GM21423 (cell line): ENCODE data around the gene NCAPG2.

ENCODE experiments used
- ATAC-seq: cut with Tn5 transposase; IDR thresholded peaks from one replicate; pipeline ENCODE4 v1.9.1; 2021; ENCODE audit warnings: mild to moderate bottlenecking, moderate library complexity; ENCODE audit not compliant: unreplicated experiment

Gene NCAPG2, protein sequence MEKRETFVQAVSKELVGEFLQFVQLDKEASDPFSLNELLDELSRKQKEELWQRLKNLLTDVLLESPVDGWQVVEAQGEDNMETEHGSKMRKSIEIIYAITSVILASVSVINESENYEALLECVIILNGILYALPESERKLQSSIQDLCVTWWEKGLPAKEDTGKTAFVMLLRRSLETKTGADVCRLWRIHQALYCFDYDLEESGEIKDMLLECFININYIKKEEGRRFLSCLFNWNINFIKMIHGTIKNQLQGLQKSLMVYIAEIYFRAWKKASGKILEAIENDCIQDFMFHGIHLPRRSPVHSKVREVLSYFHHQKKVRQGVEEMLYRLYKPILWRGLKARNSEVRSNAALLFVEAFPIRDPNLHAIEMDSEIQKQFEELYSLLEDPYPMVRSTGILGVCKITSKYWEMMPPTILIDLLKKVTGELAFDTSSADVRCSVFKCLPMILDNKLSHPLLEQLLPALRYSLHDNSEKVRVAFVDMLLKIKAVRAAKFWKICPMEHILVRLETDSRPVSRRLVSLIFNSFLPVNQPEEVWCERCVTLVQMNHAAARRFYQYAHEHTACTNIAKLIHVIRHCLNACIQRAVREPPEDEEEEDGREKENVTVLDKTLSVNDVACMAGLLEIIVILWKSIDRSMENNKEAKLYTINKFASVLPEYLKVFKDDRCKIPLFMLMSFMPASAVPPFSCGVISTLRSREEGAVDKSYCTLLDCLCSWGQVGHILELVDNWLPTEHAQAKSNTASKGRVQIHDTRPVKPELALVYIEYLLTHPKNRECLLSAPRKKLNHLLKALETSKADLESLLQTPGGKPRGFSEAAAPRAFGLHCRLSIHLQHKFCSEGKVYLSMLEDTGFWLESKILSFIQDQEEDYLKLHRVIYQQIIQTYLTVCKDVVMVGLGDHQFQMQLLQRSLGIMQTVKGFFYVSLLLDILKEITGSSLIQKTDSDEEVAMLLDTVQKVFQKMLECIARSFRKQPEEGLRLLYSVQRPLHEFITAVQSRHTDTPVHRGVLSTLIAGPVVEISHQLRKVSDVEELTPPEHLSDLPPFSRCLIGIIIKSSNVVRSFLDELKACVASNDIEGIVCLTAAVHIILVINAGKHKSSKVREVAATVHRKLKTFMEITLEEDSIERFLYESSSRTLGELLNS

DNA sequence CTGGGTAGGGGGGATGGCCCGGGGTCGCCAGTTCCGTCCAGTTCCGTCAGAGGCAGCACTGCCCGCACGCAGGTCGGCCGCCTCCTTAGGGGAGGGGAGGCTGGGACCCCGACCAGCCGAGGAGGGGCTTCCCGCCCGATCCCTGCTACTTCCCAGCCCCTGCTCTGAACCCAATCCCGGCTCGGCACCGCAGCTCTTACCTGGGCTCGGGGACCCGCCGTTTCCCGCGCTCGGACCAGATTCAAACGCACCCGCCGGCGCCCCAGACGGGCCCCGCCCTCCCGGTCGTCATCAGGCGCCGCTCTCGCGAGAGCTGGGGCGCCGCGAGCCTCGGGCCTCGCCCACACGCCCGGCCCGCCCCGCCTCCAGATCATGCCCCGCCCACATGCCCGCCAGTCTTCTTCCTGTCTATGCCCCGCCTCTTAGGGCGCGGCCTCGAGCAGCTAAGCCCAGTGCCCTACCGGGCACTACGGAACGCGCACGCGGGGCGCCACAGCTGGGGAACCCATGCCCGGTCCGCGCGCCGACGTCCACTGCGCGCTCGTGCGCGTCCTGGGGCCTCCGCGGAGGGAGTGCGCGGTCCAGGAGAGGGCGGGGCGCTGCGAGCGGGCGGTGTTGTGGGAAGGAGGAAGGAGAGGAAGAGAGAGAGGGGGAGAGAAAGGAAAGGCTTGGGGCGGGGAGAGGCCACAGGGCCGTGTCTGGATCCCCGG, at the start of gene NCAPG2:
TSS of gene NCAPG2 (minus strand) at position 281 of the 710 bp plus-strand sequence. CDS start 2,905 bp downstream, outside the sequence.
- peak; percentile 97 for ATAC-seq

DNA sequence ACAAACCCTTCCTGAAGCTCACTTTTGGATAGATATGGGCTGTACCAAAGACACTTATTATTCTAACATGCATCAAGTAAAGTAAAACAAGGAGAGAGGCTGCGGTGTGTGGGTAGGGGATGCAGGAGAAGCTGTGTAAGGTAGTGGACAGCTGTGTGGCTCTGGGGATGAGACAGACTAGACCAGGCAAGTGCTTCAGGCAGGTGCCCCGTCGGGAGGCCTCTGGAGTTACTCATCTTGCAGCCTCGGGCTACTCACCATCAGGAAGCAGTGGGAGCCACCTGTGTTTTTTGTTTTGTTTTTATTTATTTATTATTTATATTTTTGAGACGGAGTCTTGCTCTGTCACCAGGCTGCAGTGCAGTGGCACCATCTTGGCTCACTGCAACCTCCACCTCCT, 49.3 kb upstream of the NCAPG2 start:
- ATAC-seq: no peak

DNA sequence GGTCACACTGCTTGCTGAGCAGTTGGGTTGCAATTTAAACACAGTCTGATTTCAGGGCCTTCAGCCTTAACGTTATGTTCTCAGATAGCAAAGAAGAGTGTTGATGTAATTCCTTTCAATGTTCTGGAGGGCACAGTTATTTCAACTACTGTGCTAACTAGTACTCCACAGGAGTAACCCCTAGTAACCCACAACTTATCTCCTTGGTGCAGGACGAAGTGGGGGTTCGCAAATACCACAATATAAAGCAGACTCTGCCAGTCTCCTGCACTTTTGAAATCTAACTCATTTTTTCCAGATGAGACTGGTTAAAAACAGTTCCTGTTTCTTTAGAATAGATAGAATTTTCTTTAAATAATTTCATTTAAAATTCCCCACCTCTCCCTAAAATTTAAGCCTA, 47.1 kb upstream of the NCAPG2 start:
- no peak for ATAC-seq

GRCh38 chr7:158751199-158751598, 46.6 kb upstream of the NCAPG2 start:
- no peak for ATAC-seq

DNA sequence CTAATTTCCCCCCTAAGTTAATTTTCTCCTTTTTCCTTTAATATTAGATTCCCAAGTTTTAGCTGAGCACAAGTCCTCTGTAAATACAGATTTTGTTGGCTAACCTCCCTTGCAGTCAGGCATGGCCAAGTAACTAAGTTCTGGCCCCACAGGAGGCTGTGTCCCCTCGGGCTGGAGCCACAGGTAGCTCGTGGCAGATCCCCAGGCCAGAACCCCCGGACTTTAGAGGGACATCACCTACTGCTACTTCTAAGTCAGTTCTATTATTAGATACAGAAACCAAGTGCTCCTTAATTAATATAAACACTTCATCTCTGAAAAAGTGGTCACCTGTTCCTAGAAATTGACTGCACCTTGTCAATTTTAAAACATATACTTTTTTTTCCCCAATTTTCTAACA, 46.1 kb upstream of the NCAPG2 start:
- no peak for ATAC-seq

DNA sequence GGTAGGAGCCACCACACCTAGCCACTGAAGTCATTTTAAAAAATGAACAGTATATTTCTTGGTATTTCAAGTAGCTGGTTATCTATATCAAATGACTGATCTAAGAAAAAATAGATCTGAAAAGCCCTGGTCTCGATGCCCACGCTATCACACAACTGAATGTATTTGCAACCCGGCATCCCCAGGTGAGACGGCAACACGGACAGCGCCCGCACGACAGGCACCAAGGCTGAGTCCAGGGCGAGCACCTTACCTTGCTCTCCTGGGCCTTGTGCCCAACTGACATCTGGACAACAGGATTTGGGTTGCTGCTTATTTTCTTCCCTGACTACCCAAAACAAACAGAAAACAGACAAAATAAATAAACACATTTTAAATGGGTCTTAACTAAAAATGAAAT, 44.8 kb upstream of the NCAPG2 start:
- ATAC-seq: no peak

GRCh38 chr7:158748335-158748734, 43.7 kb upstream of the NCAPG2 start:
- no peak for ATAC-seq

DNA sequence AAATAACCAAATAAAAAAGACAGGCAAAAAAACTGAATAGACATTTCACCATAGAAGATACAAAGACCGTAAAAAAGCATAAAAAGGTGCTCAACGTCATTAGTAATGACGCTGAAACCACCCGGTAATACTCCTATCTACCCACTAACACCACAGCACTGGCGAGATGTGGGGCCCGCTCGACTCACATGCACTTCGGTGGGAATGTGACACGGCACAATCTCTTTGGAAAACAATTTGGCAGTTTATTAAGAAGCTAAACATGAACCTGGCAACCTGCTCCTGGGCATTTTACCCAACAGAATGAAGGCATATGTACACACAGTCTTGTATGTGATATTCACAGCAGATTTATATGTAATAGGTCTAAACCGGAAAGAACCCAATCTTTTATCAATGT, 42.8 kb upstream of the NCAPG2 start:
- no peak for ATAC-seq

GRCh38 chr7:158746957-158747356, 42.4 kb upstream of the NCAPG2 start:
- ATAC-seq: no peak

- ATAC-seq: no peak
These were observed 40.6 kb upstream of the NCAPG2 start for GRCh38 chr7:158745057-158745715.

GRCh38 chr7:158744070-158744469, 39.5 kb upstream of the NCAPG2 start:
- ATAC-seq: no peak

DNA sequence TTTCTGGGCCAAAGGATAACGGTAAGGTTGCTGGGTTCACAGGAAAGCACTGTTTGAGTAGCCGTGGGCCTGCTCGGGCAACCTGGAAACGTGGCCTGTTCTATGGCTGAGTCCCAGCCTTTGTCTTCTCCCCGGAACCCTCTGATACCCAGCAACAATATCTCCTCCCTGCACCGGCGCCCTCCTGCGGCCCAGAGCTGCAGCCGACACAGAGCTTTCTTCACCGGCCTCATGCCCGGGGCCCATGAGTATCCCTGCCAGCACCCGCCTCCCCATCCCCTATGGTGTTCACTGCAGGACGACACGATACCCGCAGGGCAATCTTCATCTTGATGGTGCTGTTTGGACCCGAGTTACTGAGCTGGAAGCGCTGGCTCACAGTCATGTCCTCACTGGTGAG, 38.6 kb upstream of the NCAPG2 start:
- ATAC-seq: no peak

- ATAC-seq: no peak
These were observed 37.6 kb upstream of the NCAPG2 start for GRCh38 chr7:158742065-158742821.

- no peak for ATAC-seq
These were observed 36.7 kb upstream of the NCAPG2 start for GRCh38 chr7:158741294-158741666.

DNA sequence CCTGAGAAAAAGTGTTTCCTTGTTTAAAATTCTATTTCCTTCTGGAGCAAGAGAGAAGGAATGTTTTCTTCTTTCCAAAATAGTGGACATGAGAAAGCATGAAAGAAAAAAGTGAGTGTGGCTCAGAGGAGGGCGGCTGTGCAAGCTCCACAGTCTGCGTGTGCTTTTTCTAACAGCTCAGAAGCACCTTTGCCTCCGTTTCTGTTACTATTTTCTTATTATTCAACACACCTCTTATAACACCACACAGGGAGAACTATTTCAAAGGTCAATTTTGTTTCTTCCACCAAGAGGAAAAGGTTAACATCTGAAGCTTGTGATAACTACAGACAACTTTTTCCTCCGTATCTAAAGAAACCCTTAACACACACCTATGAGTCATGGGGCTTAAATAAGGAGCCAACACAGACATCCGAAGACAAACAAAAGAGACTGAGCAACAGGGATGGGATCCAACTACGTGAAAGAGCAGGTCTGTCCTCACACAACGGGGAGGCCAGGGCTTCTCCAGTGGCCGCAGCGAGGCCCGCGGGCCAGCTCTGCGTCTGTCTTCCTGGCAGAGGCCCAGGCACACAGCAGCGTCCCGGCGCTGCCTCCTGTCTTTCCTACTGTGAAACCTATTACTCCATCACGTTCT, 36.2 kb upstream of the NCAPG2 start:
- ATAC-seq: no peak

DNA sequence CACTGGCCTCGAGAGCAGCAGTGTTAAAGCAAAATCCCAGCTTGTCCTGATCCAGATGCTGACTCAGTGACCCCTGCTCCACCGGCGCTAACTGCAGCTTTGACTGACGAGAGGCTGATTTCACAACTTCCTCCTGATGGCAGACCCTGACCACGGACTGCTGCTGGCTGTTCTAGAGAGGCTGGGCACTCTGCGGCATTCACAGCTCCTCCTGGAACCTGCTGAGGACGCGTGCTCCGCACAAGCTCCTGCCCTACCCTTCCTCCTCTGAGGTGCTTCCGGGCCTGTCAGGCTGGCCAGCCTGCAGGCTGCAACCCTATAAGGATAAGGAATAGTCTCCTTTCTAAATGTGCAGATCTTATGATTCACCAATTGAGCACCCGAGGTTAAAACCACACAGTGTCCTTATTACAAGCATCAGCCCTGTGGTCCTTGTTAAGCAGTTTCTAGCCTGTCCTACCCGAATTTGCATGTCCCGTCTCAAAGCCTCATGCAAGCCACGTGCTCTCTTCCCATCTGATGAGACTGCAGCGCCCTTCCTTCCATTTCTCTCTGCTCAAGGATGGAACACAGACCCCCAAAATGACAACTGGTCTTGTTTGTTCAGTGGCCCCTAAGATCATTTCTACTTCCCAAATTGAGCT, 35.5 kb upstream of the NCAPG2 start:
- no peak for ATAC-seq

DNA sequence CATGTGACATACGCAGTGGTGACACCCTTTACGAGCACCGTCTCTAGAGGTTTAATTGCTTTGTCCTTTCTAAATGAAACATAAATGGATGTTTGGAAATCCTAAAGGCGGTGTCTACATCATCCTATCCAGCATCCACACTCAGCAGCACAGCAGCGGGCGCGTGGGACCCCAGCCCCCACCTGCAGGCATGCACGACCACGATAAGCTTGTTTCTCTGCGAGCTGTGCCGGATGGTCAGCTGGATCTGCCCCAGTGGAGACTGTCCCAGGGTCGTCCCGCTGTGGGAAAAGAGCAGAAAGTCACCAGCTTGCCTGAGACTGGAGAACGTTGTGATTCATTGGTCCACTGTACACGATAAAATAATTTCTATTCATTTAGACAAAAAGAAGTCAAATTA, 34.2 kb upstream of the NCAPG2 start:
- no peak for ATAC-seq

DNA sequence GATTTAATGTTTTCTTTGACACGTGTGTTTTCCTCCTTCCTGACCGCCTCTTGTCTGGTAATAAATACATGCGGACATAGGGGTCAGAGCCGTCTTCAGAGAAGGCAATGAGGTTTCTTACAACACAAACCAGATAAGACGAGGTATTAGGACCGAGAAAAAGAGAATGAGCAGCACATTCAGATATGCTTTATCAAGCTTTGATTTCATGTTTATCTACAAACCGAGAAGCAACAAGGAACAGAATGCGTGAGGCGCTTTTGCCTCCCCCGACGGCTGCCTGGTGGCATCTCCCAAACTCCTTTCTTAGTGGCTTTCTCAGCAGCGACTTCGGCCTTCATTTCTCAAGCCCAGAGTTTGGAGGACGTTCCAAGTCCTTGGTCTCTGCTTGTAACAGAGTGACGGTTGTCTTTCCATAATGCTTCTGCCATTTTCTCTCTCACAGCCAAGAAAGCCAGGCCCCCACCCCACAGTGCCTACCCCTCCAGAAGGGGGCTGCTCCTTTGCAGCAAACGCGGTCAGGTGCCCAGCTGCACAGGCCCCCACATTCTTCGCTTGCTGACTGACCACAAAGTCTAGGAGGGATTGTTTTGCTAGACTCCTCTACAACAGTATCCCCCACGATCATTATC, 32.6 kb upstream of the NCAPG2 start:
- ATAC-seq: no peak
